Eye (tissue), 1 donor: ENCODE measurements around the gene SQSTM1.

Source experiments
- DNase-seq: peaks from one replicate; pipeline ENCODE4 v3.0.0-alpha.2; 2015

The SQSTM1 gene

GRCh38 chr5:179874536-179875292, 54.0 kb downstream of the SQSTM1 start:
- DNase-seq = no peak

- no peak for DNase-seq
Measured at GRCh38 chr5:179875741-179876609, 55.3 kb downstream of the SQSTM1 start.

GRCh38 chr5:179876610-179876952, 55.9 kb downstream of the SQSTM1 start:
- DNase-seq = no peak

- no peak for DNase-seq
Measured at GRCh38 chr5:179878222-179879002, 57.7 kb downstream of the SQSTM1 start.

- no peak for DNase-seq
Measured at GRCh38 chr5:179879003-179879689, 58.4 kb downstream of the SQSTM1 start.

GRCh38 chr5:179879690-179880010, 58.9 kb downstream of the SQSTM1 start:
- DNase-seq = no peak

DNA sequence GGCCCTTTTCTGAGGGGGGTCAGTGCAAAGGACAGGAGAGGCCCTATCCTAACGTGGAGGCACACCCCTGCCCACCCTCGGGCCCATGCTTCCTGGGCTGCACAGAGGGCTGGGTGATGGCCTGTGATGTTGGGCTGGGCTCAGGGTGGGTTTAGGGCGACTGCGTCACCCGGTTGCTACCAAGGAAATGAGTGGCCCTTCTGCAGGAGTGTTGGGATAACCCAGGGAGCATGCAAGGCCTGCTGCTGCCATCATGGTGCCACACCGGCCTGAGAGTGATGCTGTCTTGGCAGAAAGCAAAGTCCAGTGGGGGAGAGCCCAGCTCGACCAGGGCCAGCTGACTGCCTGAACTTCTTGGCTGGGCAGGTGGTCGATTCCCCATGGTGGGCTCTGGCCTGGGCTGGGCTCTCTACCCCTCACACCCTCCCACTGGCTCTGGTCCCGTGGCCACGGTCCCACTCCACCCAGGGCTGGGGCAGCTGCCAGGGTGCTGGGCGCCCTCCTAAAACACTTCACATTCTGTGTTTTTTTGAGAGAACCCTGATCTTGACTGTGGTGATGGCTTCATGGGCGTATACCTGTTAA, 59.5 kb downstream of the SQSTM1 start:
- no peak for DNase-seq

- no peak for DNase-seq
Measured at GRCh38 chr5:179880848-179881590, 60.3 kb downstream of the SQSTM1 start.

DNA sequence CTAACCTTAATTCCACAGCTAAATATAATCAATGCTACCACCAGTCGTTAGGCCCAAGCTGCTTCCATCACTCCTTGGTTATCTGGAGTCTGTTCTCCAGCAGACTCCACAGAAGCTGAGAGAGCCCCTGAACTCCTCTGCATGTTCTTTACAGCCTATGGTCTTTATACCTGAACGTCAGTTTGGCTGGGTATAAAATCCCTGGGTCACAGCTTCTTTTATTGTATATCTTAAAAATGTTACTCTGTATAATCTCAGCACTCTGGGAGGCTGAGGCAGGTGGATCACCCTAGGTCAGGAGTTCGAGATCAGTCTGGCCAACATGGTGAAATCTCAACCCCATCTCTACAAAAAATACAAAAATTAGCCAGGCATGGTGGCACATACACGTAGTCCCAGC, 61.6 kb downstream of the SQSTM1 start:
- DNase-seq = no peak

GRCh38 chr5:179883163-179883562, 62.5 kb downstream of the SQSTM1 start:
- no peak for DNase-seq

DNA sequence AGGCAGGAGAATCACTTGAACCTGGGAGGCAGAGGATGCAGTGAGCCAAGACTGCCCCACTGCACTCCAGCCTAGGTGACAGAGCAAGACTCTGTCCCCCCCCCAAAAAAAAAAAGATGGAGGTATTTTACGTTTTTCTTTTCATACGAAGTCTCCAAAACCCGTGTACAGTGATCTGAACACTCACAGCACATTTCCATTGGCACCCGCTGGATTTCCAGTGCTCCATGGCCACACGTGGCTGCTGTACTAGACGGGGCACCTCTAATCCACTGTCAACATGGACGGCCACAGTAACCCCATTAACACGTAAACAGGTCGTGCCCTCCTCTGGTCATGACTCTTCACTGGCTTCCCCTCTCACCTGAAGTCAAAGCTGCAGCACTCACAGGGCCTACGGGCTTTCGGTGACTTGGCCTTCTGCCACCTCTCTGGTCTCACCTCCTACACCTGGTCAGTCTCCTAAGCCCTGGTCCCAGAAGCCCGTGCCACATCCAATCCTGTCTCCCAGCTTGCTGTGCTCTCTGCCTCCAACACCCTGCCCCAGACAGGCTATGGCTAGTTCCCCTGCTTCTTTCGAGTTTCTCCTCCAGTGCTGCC, 64.9 kb downstream of the SQSTM1 start:
- DNase-seq = no peak

- no peak for DNase-seq
Measured at GRCh38 chr5:179886190-179886911, 65.6 kb downstream of the SQSTM1 start.

DNA sequence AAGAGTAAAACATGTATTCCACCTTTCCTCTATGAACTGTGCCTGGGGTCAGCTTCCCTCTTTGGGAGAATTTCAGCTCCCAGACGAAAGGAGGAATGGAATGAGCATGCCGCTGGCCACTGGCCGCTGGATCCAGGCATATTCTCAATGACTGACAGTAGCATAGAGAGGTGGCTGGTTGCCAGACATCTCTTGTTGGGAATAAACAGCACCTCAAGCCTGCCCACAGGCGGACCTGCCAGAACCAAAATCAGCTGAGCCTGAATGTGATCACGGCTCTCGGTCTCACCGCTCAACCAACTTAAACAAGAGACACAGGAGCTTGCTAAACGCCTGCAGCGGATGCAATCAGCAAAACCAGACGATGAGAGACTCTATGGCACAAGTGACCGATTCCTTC, 66.4 kb downstream of the SQSTM1 start:
- DNase-seq = no peak
